HepG2 (cell line): ENCODE results near the gene HSD17B8.

Source experiments
- DPF2 ChIP-seq: sonication (generic); formaldehyde crosslinking; IDR thresholded peaks from 2 replicates; pipeline ENCODE4 v1.4.0; 2020; ENCODE audit warnings: mild to moderate bottlenecking, low read depth, missing genetic modification reagents, borderline replicate concordance
- FOXA1 ChIP-seq, 2 experiments: fragments of 450-650 bp in 1 of 2; sonication (generic) in 1 of 2; formaldehyde crosslinking in 1 of 2; IDR thresholded peaks; 2 replicates each; pipeline versions ENCODE4 v1.4.0 to v1.6.1; 2016 to 2020; ENCODE audit warnings: missing genetic modification reagents in 1 of 2
- SUZ12 ChIP-seq: fragments of 150-350 bp; IDR thresholded peaks from 2 replicates; pipeline ENCODE4 v1.6.1; 2014; ENCODE audit warnings: low read depth, low read length
- ZNF232 ChIP-seq: sonication (generic); formaldehyde crosslinking; IDR thresholded peaks from 2 replicates; pipeline ENCODE4 v1.4.0; 2020; ENCODE audit warnings: missing genetic modification reagents, borderline replicate concordance
- ZNF253 ChIP-seq: sonication (generic); formaldehyde crosslinking; IDR thresholded peaks from 2 replicates; pipeline ENCODE4 v1.8.0; 2022; ENCODE audit warnings: mild to moderate bottlenecking, missing genetic modification reagents, borderline replicate concordance

GRCh38 chr6:33236852-33237251, 32.4 kb downstream of the HSD17B8 start:
- TF ChIP-seq ZNF253 = no peak
- no peak for TF ChIP-seq ZNF232 (CRISPR knock-in tag)
- TF ChIP-seq SUZ12 = no peak
- TF ChIP-seq FOXA1 (IDR thresholded peaks at IDR 0.05) = no peak
- no peak for TF ChIP-seq FOXA1 (CRISPR knock-in tag; IDR thresholded peaks at IDR 0.05)
- no peak for TF ChIP-seq DPF2 (CRISPR knock-in tag)
